HepG2 (cell line): ENCODE measurements around the gene SLC45A3. TPM values are rescaled to one million over a fixed set of nuclear protein-coding genes. Genes with fewer than 3 reads are reported as not detected.

ENCODE experiments used
- FOSL1 ChIP-seq: sonication (generic); formaldehyde crosslinking; IDR thresholded peaks from 2 replicates; pipeline ENCODE4 v1.9.0; 2021; ENCODE audit warnings: missing genetic modification reagents, borderline replicate concordance
- HCFC1 ChIP-seq: fragments of 150-350 bp; IDR thresholded peaks from 2 replicates; pipeline ENCODE4 v1.6.1; 2014; ENCODE audit warnings: low read depth, low read length
- HNRNPK ChIP-seq: fragments of 200-400 bp; formaldehyde crosslinking; IDR thresholded peaks from 2 replicates; pipeline ENCODE4 v1.6.1; 2018; ENCODE audit warnings: low read length, low read depth, moderate library complexity, mild to moderate bottlenecking; ENCODE audit not compliant: poor library complexity, severe bottlenecking
- RARA ChIP-seq: IDR thresholded peaks from 2 replicates; pipeline ENCODE4 v1.6.1; 2016; ENCODE audit warnings: missing genetic modification reagents, missing compliant biosample characterization
- SYNCRIP ChIP-seq: fragments of 200-400 bp; formaldehyde crosslinking; IDR thresholded peaks from 2 replicates; pipeline ENCODE4 v1.6.1; 2018; ENCODE audit warnings: mild to moderate bottlenecking, low read depth, low read length; ENCODE audit not compliant: insufficient read depth
- TRIM24 ChIP-seq: sonication (generic); formaldehyde crosslinking; IDR thresholded peaks from 2 replicates; pipeline ENCODE4 v1.8.0; 2022; ENCODE audit warnings: mild to moderate bottlenecking, missing genetic modification reagents
- ZBTB3 ChIP-seq: sonication (generic); formaldehyde crosslinking; IDR thresholded peaks from 2 replicates; pipeline ENCODE4 v1.4.0; 2020; ENCODE audit warnings: low read depth, mild to moderate bottlenecking, moderate library complexity, missing genetic modification reagents, borderline replicate concordance
- ZFP36L2 ChIP-seq: sonication (generic); formaldehyde crosslinking; IDR thresholded peaks from 2 replicates; pipeline ENCODE4 v1.4.0; 2020; ENCODE audit warnings: missing genetic modification reagents
- ZNF205 ChIP-seq: IDR thresholded peaks from 2 replicates; pipeline ENCODE4 v1.6.1; 2018; ENCODE audit warnings: missing biosample characterization, missing genetic modification reagents
- ZNF230 ChIP-seq: sonication (generic); formaldehyde crosslinking; IDR thresholded peaks from 2 replicates; pipeline ENCODE4 v1.4.0; 2020; ENCODE audit warnings: mild to moderate bottlenecking, missing genetic modification reagents
- ZNF44 ChIP-seq: sonication (generic); formaldehyde crosslinking; IDR thresholded peaks from 2 replicates; pipeline ENCODE4 v1.5.1; 2020; ENCODE audit warnings: mild to moderate bottlenecking, missing genetic modification reagents
- ZNF557 ChIP-seq: sonication (generic); formaldehyde crosslinking; IDR thresholded peaks from 2 replicates; pipeline ENCODE4 v1.4.0; 2020; ENCODE audit warnings: missing genetic modification reagents
- ZNF607 ChIP-seq: sonication (generic); formaldehyde crosslinking; IDR thresholded peaks from 2 replicates; pipeline ENCODE4 v1.5.1; 2020; ENCODE audit warnings: missing genetic modification reagents, mild to moderate bottlenecking, borderline replicate concordance
- ZNF644 ChIP-seq: IDR thresholded peaks from 2 replicates; pipeline ENCODE4 v1.6.1; 2016; ENCODE audit warnings: low read depth
- ZNF670 ChIP-seq: sonication (generic); formaldehyde crosslinking; IDR thresholded peaks from 2 replicates; pipeline ENCODE4 v1.8.0; 2022; ENCODE audit warnings: mild to moderate bottlenecking, missing genetic modification reagents, borderline replicate concordance
- ZNF747 ChIP-seq: sonication (generic); formaldehyde crosslinking; IDR thresholded peaks from 2 replicates; pipeline ENCODE4 v1.8.1; 2023; ENCODE audit warnings: missing genetic modification reagents, mild to moderate bottlenecking, borderline replicate concordance
- polyA plus RNA-seq, 8 experiments: library from polyadenylated mRNA; depleted of rRNA in 3 of 8; stranded (reverse) in 7 of 8; unstranded in 1 of 8; fragments of >200 nt; fragmentation: Illumina TruSeq in 4 of 8; extraction: Trizol in 4 of 8; gene quantifications; 2 replicates each; pipeline versions ENCODE4 v1.2.1 to v1.2.3, GENCODE V29; 2011 to 2016; ENCODE audit warnings: low read depth in 4 of 8, missing spikeins in 1 of 8, mixed read lengths in 1 of 8; ENCODE audit not compliant: insufficient read depth in 1 of 8
- total RNA-seq, 5 experiments: library from RNA; depleted of rRNA; stranded (reverse); fragments of >200 nt; fragmentation: Illumina TruSeq; extraction: Trizol; gene quantifications; 2 replicates each; pipeline ENCODE4 v1.2.3, GENCODE V29; 2016; ENCODE audit warnings: low read depth in 1 of 5
- TF ChIP-seq, protein P1 (sequence below): sonication (generic); formaldehyde crosslinking; IDR thresholded peaks from 2 replicates; pipeline ENCODE4 v1.5.0; 2020; ENCODE audit warnings: mild to moderate bottlenecking, missing genetic modification reagents
- TF ChIP-seq, protein P2 (sequence below): sonication (generic); formaldehyde crosslinking; IDR thresholded peaks from 2 replicates; pipeline ENCODE4 v1.4.0; 2020; ENCODE audit warnings: missing genetic modification reagents
- TF ChIP-seq, protein P3 (sequence below), 2 experiments: sonication (generic) in 1 of 2; formaldehyde crosslinking in 1 of 2; IDR thresholded peaks; 2 replicates each; pipeline versions ENCODE4 v1.4.0 to v1.6.1; 2018 to 2020; ENCODE audit warnings: missing genetic modification reagents in 2 of 2, borderline replicate concordance in 1 of 2, low read depth in 1 of 2, mild to moderate bottlenecking in 1 of 2, missing biosample characterization in 1 of 2

Gene SLC45A3
- total and polyA plus RNA-seq, 2 of the 13 experiments (the other 11 are each of a cell fraction or from before 2014, with no cell fraction given), result 3.4 to 4.1 TPM

DNA sequence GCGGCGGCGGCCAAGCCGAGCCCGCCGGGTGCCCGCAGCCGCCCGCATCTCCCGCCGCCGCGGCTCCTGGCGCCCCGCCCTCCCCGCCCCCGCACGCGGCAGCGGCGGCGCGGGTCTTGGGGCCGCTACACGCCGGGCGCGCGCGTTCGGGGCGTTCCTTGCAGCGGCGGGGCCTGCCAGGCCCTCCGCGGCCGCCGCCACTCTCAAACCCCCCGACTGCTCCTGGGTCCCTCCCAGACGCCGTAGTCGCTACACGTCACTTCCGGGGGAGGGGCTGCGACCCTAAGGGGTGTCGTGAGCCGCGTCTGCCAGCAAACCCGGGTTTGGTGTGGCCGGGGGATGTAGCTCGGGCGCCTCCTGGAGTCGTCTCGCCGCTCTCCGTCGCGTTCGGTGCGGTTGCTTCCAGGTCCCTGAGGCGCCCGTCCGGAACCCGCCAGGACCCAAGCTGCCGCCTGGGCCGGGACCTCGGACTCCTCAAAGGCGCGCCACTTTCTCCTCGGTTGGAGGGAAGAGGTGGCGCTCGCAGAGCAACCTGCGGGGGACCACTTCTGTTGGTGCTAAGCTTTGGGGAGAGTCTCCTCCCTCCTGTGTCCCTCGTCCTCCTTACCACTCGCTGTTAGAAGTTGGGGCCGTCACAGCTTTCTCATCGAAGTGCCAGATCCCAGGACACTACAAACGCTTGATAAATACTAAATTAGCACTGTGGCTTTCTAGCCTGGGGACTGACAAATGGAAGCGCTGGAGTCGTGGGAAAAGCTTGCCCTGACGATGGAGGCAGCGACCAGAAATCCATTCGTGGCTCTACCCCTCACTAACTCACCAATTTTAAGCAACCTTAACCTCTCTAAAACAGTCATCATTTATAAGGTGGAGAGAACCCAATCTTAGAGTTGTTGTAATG lies 48.3 kb downstream of the SLC45A3 start, which contains the start of gene ELK4 (continued):
- TF ChIP-seq ZNF644 (CRISPR knock-in tag) (no peak), ZNF230 (CRISPR knock-in tag) (no peak), FOSL1 (CRISPR knock-in tag) (no peak), ZNF747 (CRISPR knock-in tag) (peak; percentile 63; the same call in 1 of the 2 replicates), ZBTB3 (CRISPR knock-in tag) (no peak; the same call in 1 of the 2 replicates), ZFP36L2 (CRISPR knock-in tag) (no peak), ZNF205 (CRISPR knock-in tag) (peak; percentile 80), ZNF557 (CRISPR knock-in tag) (0 out of 2 replicates have a peak, but pooled peaks have one; percentile 74), ZNF44 (peak; percentile 95), ZNF607 (CRISPR knock-in tag) (peak; percentile 77; the same call in 1 of the 2 replicates), RARA (CRISPR knock-in tag) (peak; percentile 55), SYNCRIP (no peak), ZNF670 (no peak), HCFC1 (peak; percentile 57), TRIM24 (CRISPR knock-in tag) (no peak), HNRNPK (no peak)
- TF ChIP-seq, protein P1, sequence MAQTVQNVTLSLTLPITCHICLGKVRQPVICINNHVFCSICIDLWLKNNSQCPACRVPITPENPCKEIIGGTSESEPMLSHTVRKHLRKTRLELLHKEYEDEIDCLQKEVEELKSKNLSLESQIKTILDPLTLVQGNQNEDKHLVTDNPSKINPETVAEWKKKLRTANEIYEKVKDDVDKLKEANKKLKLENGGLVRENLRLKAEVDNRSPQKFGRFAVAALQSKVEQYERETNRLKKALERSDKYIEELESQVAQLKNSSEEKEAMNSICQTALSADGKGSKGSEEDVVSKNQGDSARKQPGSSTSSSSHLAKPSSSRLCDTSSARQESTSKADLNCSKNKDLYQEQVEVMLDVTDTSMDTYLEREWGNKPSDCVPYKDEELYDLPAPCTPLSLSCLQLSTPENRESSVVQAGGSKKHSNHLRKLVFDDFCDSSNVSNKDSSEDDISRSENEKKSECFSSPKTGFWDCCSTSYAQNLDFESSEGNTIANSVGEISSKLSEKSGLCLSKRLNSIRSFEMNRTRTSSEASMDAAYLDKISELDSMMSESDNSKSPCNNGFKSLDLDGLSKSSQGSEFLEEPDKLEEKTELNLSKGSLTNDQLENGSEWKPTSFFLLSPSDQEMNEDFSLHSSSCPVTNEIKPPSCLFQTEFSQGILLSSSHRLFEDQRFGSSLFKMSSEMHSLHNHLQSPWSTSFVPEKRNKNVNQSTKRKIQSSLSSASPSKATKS (CRISPR knock-in tag), result no peak
- TF ChIP-seq, protein P2, sequence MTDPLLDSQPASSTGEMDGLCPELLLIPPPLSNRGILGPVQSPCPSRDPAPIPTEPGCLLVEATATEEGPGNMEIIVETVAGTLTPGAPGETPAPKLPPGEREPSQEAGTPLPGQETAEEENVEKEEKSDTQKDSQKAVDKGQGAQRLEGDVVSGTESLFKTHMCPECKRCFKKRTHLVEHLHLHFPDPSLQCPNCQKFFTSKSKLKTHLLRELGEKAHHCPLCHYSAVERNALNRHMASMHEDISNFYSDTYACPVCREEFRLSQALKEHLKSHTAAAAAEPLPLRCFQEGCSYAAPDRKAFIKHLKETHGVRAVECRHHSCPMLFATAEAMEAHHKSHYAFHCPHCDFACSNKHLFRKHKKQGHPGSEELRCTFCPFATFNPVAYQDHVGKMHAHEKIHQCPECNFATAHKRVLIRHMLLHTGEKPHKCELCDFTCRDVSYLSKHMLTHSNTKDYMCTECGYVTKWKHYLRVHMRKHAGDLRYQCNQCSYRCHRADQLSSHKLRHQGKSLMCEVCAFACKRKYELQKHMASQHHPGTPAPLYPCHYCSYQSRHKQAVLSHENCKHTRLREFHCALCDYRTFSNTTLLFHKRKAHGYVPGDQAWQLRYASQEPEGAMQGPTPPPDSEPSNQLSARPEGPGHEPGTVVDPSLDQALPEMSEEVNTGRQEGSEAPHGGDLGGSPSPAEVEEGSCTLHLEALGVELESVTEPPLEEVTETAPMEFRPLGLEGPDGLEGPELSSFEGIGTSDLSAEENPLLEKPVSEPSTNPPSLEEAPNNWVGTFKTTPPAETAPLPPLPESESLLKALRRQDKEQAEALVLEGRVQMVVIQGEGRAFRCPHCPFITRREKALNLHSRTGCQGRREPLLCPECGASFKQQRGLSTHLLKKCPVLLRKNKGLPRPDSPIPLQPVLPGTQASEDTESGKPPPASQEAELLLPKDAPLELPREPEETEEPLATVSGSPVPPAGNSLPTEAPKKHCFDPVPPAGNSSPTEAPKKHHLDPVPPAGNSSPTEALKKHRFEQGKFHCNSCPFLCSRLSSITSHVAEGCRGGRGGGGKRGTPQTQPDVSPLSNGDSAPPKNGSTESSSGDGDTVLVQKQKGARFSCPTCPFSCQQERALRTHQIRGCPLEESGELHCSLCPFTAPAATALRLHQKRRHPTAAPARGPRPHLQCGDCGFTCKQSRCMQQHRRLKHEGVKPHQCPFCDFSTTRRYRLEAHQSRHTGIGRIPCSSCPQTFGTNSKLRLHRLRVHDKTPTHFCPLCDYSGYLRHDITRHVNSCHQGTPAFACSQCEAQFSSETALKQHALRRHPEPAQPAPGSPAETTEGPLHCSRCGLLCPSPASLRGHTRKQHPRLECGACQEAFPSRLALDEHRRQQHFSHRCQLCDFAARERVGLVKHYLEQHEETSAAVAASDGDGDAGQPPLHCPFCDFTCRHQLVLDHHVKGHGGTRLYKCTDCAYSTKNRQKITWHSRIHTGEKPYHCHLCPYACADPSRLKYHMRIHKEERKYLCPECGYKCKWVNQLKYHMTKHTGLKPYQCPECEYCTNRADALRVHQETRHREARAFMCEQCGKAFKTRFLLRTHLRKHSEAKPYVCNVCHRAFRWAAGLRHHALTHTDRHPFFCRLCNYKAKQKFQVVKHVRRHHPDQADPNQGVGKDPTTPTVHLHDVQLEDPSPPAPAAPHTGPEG (CRISPR knock-in tag), result peak; percentile 44; the same call in 1 of the 2 replicates
- TF ChIP-seq, protein P3, sequence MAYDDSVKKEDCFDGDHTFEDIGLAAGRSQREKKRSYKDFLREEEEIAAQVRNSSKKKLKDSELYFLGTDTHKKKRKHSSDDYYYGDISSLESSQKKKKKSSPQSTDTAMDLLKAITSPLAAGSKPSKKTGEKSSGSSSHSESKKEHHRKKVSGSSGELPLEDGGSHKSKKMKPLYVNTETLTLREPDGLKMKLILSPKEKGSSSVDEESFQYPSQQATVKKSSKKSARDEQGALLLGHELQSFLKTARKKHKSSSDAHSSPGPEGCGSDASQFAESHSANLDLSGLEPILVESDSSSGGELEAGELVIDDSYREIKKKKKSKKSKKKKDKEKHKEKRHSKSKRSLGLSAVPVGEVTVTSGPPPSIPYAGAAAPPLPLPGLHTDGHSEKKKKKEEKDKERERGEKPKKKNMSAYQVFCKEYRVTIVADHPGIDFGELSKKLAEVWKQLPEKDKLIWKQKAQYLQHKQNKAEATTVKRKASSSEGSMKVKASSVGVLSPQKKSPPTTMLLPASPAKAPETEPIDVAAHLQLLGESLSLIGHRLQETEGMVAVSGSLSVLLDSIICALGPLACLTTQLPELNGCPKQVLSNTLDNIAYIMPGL (CRISPR knock-in tag; IDR thresholded peaks at IDR 0.05; ENCODE audit: borderline replicate concordance in 1 of 2, low read depth in 1 of 2), result peak; percentile 88 to 97
